BLaER1 (cell line): ENCODE results near the gene VIT.
A peak's percentile ranks its signal among the peaks of the same experiment; 100 is the strongest.

Experiments
- H3K27ac ChIP-seq: shearing (Covaris generic); formaldehyde crosslinking; 2 replicates; pipeline ENCODE4 v1.8.1; 2022
- H3K27me3 ChIP-seq: shearing (Covaris generic); formaldehyde crosslinking; 2 replicates; pipeline ENCODE4 v1.8.1; 2022
- H3K36me3 ChIP-seq: shearing (Covaris generic); formaldehyde crosslinking; 2 replicates; pipeline ENCODE4 v1.8.1; 2022
- H3K4me1 ChIP-seq: shearing (Covaris generic); formaldehyde crosslinking; 2 replicates; pipeline ENCODE4 v1.8.1; 2022
- H3K4me2 ChIP-seq: shearing (Covaris generic); formaldehyde crosslinking; 2 replicates; pipeline ENCODE4 v1.8.1; 2022
- H3K4me3 ChIP-seq: shearing (Covaris generic); formaldehyde crosslinking; 2 replicates; pipeline ENCODE4 v1.8.1; 2022
- H3K9ac ChIP-seq: shearing (Covaris generic); formaldehyde crosslinking; 2 replicates; pipeline ENCODE4 v1.8.1; 2022
- H3K9me3 ChIP-seq: shearing (Covaris generic); formaldehyde crosslinking; 2 replicates; pipeline ENCODE4 v1.8.1; 2022
- H4K20me1 ChIP-seq: shearing (Covaris generic); formaldehyde crosslinking; 2 replicates; pipeline ENCODE4 v1.8.1; 2022
- Cebpa-rat ChIP-seq: shearing (Covaris generic); IDR thresholded peaks from 2 replicates; pipeline ENCODE4 v1.8.1; 2022

Gene VIT

DNA sequence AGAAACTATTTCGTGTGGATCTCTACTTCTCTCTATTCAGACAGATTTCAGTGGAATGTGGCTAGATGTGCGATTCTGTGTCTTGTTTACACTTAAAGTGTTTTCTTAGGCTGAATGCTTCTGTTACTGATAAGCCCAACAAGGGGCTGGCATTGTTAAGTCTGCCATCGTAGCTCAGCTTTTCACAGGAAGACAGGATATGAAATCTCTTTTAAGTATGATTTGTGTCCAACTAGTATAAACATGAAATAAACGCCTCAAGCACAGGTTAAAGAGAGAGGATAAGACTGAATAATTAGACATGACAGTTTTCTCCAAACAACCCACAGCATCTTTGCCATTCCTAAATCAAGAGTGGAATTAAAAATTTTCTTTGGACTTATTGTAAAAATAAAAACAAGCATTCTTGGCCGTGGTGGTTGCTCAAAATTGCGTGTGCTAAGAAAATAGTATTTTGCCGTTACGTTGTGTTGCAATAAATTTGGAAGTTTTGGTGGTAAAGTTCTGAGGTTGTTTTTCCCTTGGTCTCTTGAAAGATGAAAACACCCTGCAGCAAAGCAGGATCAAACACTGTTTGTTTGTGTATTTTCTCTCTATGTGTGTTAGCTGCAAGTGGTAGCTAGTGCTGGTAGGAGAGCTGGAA lies 1.0 kb downstream of the VIT start:
- no peaks in the 10 kb centered on the region for H3K4me1 ChIP-seq
- H3K4me3 ChIP-seq, result no peak overlapping the region
- no peaks in the 10 kb centered on the region for H4K20me1 ChIP-seq
- H3K27ac ChIP-seq, result no peak overlapping the region
- no peak overlapping the region for H3K4me2 ChIP-seq
- no peaks in the 10 kb centered on the region for H3K36me3 ChIP-seq
- H3K27me3 ChIP-seq, result no peaks in the 10 kb centered on the region
- TF ChIP-seq Cebpa-rat, result no peak
- H3K9ac ChIP-seq, result no peak overlapping the region
- no peaks in the 10 kb centered on the region for H3K9me3 ChIP-seq

DNA sequence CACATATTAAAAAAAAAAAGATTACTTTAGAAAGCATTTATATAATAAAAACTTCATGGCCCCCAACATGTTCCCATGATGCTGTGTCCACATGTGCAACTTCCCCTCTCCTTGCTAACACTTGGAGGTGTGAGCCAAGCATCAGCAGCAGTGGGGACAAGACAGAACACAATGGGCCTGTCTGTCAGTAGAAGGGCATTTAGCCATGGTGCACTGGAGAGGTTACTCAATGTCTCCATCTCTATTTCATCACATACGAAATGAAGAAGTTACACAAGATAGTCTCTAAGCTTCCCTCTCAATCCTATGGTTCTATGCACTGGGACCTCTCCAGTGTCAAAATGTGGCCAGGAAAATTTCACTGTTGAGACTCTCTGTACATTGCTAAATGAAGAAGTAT lies 2.5 kb downstream of the VIT start:
- Histone ChIP-seq H3K36me3 (no peaks in the 10 kb centered on the region), H3K4me2 (no peak overlapping the region), H3K4me1 (no peaks in the 10 kb centered on the region), H3K4me3 (no peak overlapping the region), H3K9ac (no peak overlapping the region), H3K9me3 (no peaks in the 10 kb centered on the region), H3K27me3 (no peaks in the 10 kb centered on the region), H3K27ac (no peak overlapping the region), H4K20me1 (no peaks in the 10 kb centered on the region)
- no peak for TF ChIP-seq Cebpa-rat

DNA sequence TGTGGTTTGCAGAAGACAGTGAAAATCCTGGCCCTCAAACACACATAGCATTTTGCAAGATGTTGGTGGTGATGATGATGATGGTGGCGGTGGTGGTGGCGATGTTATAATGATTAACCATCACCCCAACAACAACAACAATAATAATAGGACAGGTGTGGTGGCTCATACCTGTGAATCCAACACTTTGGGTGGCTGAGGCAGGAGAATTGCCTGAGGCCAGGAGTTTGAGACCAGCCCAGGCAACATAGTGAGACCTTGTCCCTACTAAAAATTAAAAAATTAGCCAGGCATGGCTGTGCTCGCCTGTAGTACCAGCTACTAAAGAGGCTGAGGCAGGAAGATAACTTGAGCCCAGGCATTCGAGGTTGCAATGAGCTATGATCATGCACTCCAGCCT lies 3.8 kb downstream of the VIT start:
- no peak overlapping the region for H3K4me2 ChIP-seq
- H3K4me1 ChIP-seq, result no peaks in the 10 kb centered on the region; the same call in 1 of the 2 replicates
- no peaks in the 10 kb centered on the region for H3K9me3 ChIP-seq
- no peaks in the 10 kb centered on the region for H3K36me3 ChIP-seq
- H3K4me3 ChIP-seq, result no peak overlapping the region
- no peak overlapping the region for H3K9ac ChIP-seq
- no peaks in the 10 kb centered on the region for H3K27me3 ChIP-seq
- no peaks in the 10 kb centered on the region for H4K20me1 ChIP-seq
- no peak for TF ChIP-seq Cebpa-rat
- H3K27ac ChIP-seq, result no peak overlapping the region

DNA sequence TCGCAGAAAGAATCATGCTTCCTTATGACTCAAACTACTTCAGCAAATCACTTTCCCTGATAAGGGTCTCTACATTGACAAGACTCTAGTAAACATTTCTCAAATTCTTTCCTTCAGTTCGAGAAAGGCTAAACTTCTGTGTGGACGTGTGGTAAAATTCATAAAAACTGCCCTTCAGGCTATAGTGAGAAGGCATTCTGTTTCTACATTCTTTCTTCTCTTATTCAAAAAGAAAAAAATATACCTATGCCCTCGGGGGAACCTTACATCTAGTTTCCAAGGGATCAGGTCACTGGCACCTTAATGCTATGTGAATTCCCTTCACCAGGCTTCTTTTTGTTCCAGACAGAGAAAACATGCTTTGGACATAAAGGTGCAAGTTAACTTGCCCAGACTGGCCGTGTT lies 4.9 kb downstream of the VIT start:
- Histone ChIP-seq H3K9ac (no peak overlapping the region), H3K4me2 (no peak overlapping the region), H3K27me3 (no peaks in the 10 kb centered on the region), H3K36me3 (no peaks in the 10 kb centered on the region), H3K4me3 (no peak overlapping the region), H3K9me3 (no peaks in the 10 kb centered on the region), H3K27ac (no peak overlapping the region), H4K20me1 (no peaks in the 10 kb centered on the region), H3K4me1 (peaks cover 9% of the 10 kb centered on the region)
- no peak for TF ChIP-seq Cebpa-rat

DNA sequence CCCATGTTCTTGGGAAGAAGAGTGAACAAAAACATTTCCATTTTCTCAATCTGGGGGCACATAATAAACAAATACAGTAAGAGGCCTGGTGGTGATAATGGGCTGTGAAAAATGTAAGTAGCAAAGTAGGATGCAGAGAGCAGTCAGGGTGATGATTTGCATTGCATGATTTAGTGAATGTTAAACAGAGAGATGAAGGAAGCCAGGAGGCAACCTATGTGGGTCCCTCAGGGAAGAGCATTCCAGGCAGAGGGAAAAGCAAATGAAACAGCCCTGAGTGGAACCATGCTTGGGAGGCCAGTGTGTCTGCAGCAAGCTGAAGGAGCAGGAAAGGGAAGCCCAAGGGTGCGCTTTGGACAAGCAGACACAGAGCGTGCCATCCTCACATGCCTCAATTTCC lies 5.4 kb downstream of the VIT start:
- no peaks in the 10 kb centered on the region for H3K27me3 ChIP-seq
- H3K36me3 ChIP-seq, result no peaks in the 10 kb centered on the region
- no peak overlapping the region for H3K9ac ChIP-seq
- H3K27ac ChIP-seq, result no peak overlapping the region
- no peak for TF ChIP-seq Cebpa-rat
- H3K4me3 ChIP-seq, result no peak overlapping the region
- H3K4me2 ChIP-seq, result no peak overlapping the region
- peaks cover 13% of the 10 kb centered on the region for H3K4me1 ChIP-seq
- no peaks in the 10 kb centered on the region for H4K20me1 ChIP-seq
- no peaks in the 10 kb centered on the region for H3K9me3 ChIP-seq

DNA sequence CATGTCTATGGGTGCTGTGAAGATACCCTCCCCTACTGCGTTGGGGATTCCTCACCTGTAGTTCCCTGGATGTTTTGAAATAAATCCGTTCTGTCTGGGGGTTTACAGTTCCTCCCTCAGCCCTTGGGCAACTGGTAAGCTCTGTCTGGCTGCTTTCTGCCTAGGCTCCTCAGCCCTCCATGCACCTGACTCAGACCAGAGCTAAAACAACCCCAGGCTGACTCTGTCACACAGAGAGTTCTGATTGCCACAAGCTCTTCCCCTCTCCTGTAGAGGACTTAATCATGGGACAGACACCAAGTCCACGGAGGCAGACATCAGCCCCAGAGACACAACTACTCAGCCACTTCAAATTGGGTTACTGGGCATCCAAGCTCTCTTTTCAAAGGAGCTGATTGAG lies 6.3 kb downstream of the VIT start:
- H3K27me3 ChIP-seq, result no peaks in the 10 kb centered on the region
- H3K9ac ChIP-seq, result no peak overlapping the region
- no peaks in the 10 kb centered on the region for H3K9me3 ChIP-seq
- peaks cover 22% of the 10 kb centered on the region for H3K4me1 ChIP-seq
- H3K36me3 ChIP-seq, result no peaks in the 10 kb centered on the region
- no peak overlapping the region for H3K27ac ChIP-seq
- H4K20me1 ChIP-seq, result no peaks in the 10 kb centered on the region
- H3K4me3 ChIP-seq, result no peak overlapping the region
- no peak overlapping the region for H3K4me2 ChIP-seq
- TF ChIP-seq Cebpa-rat, result no peak

DNA sequence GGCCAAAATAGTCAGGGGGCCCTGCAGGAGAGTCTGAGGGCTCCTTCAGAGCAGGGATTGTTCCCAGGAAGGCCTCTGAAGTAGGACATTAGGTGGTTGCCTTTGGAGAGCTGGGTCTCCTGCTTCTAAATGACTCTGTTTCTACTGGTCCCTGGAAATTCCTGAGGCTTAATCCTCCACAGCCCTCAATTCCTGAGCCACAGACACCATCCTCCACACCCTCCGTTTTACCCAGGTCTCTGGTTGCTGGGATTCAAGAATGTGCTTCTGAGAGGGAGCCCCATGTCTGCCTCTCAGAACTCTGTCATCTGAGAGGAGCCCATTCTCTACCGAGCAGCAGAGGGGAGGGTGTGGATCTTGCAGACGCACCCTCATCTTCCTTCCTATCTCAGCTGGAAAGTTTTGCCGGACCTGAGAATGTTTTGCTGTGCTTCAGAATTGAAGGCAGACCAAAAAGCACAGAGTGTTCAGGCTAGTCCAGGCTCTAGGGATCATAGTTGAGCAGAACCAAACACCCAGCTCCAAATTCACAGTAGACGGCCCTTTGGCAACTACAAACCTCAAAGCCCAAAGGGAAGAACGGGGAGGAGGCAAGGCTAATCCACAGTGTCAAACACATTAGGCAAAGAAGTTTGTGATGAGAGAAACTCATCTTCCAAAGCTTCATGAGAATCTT lies 8.1 kb downstream of the VIT start:
- Histone ChIP-seq H3K4me1 (peaks cover 31% of the 10 kb centered on the region), H3K27me3 (no peaks in the 10 kb centered on the region), H3K4me2 (no peak overlapping the region), H3K9me3 (no peaks in the 10 kb centered on the region), H4K20me1 (no peaks in the 10 kb centered on the region), H3K27ac (no peak overlapping the region), H3K36me3 (no peaks in the 10 kb centered on the region), H3K4me3 (no peak overlapping the region), H3K9ac (no peak overlapping the region)
- no peak for TF ChIP-seq Cebpa-rat

DNA sequence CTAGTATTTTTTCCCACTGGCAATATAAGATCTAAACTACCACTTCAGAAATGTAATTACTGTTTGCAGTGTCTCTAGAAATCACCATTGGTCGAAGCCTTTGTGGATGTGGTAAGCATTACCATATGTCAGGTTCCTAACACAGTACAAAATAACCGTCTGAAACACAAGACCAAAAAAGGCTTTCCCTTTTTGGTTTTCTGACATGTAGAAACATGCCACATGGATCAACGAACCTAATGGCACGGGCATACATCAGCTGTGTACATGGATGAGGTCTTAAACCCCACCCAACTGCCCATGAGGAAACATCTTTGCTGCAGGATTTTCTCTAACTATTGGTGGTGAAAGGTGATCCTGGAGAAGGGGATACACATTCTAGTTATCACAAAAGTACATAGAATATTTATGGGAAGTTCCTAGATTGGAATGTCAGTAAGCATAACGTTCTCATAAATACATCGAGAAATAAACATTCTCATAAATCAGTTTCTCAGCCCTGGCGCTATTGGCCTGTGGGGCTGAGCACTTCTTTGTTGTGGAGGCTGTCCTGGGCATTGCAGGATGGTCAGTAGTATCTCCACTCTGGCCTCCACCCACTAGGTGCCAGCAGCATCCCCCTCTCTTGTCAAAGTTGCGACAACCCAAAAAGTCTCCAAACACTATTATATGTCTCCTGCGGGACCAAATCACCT lies 9.0 kb downstream of the VIT start:
- Histone ChIP-seq H3K9ac (no peak overlapping the region), H3K27me3 (no peaks in the 10 kb centered on the region), H3K9me3 (peaks cover 5% of the 10 kb centered on the region), H3K36me3 (no peaks in the 10 kb centered on the region), H4K20me1 (no peaks in the 10 kb centered on the region), H3K27ac (no peak overlapping the region), H3K4me2 (peak overlapping the region; percentile 48), H3K4me1 (peaks cover 31% of the 10 kb centered on the region), H3K4me3 (no peak overlapping the region)
- no peak for TF ChIP-seq Cebpa-rat

DNA sequence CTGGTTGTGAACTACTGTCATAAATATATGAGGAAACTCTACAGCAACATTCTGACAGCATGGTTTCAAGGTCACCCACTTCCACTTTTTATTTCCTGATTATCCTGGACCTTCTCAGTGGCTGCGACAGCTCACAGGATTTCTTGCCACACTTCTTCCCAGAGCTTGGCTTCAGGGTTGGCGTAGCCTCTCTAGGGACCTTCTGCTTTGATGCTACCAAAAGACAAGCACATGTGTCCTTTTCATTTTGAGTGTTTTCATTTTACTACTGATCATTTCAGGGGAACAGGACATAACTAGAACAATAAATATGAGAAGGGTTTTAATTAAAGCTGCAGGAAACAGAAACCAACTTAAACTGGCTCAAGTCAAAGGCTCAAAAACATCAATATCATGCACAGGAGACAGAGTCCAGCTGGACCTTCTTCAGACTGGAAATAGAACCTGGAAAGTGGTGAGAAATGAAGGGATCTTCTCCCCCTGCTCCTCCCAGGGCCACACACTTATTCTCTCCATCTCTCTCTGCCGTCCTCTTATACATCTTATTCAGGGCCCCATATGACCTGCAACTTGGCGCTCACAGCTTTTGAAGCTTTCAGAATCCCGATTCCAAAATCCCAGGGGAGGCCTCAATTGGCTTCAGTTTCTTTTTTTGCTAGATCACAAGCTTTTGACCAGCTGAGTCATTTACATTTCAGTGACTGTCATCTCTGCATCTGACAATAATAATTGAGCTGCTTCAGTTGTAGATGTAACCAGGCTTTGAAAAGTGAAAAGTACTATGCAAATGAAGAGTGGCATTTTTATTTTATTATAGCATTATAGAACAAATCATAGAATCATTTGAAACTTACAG lies 9.7 kb downstream of the VIT start:
- peaks cover 13% of the 10 kb centered on the region for H3K9me3 ChIP-seq
- no peak for TF ChIP-seq Cebpa-rat
- H3K4me3 ChIP-seq, result no peak overlapping the region
- no peaks in the 10 kb centered on the region for H3K36me3 ChIP-seq
- H3K9ac ChIP-seq, result no peak overlapping the region
- H3K27me3 ChIP-seq, result no peaks in the 10 kb centered on the region
- no peaks in the 10 kb centered on the region for H4K20me1 ChIP-seq
- H3K4me1 ChIP-seq, result peaks cover 31% of the 10 kb centered on the region
- no peak overlapping the region for H3K27ac ChIP-seq
- H3K4me2 ChIP-seq, result peak overlapping the region; percentile 48

DNA sequence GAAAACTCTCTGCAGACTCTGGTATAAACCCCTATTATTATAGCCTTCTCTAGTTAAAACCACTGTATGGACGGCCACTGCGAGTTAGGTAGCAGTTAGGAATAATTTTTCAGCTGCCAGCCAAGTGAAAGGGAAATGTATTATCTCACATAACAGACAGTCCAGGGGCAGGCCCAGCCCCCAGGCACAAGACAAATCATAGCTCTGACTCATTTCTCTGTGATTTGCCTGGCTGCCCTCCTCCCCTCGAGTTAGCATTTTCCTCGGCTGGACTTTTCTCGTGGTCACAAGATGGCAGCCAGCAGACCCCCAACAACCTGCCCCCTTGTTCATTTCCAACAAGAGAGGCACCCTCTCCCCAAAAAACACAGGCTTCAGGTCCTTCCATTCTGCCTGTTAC lies 10.5 kb downstream of the VIT start:
- Histone ChIP-seq H3K4me1 (peaks cover 31% of the 10 kb centered on the region), H3K9me3 (peaks cover 15% of the 10 kb centered on the region), H3K36me3 (no peaks in the 10 kb centered on the region), H3K27me3 (no peaks in the 10 kb centered on the region), H3K4me2 (peak overlapping the region; percentile 49), H3K9ac (no peak overlapping the region), H3K27ac (no peak overlapping the region), H3K4me3 (no peak overlapping the region), H4K20me1 (no peaks in the 10 kb centered on the region)
- TF ChIP-seq Cebpa-rat, result no peak
